Brain microvascular endothelial cell (primary cell): ENCODE results near the gene GNG13.

ENCODE experiments used
- DNase-seq: peaks from one replicate; pipeline ENCODE4 v3.0.0-alpha.2; 2020
- H3K27ac ChIP-seq: fragments of 250-450 bp; sonication (Bioruptor Pico); 2 replicates; pipeline ENCODE4 v1.5.1; 2020; ENCODE audit warnings: mild to moderate bottlenecking, moderate library complexity
- H3K27me3 ChIP-seq: fragments of 250-450 bp; sonication (Bioruptor Pico); replicated peaks from 2 replicates; pipeline ENCODE4 v1.5.1; 2020; ENCODE audit warnings: mild to moderate bottlenecking
- H3K36me3 ChIP-seq: fragments of 250-450 bp; sonication (Bioruptor Pico); replicated peaks from 2 replicates; pipeline ENCODE4 v1.5.1; 2020; ENCODE audit warnings: mild to moderate bottlenecking
- H3K4me3 ChIP-seq: 2 replicates; pipeline ENCODE4 v1.5.1; 2011; ENCODE audit warnings: low read depth, mild to moderate bottlenecking, control low read depth, low read length, moderate library complexity
- CTCF ChIP-seq: IDR thresholded peaks from 2 replicates; pipeline ENCODE4 v1.5.1; 2011; ENCODE audit warnings: low read depth, mild to moderate bottlenecking, moderate library complexity, low read length, control low read depth, inconsistent platforms; ENCODE audit errors: missing control alignments
- in situ Hi-C: cut with HindIII; loops from 2 replicates; pipeline ENCODE4 v1.10.0; 2017; ENCODE audit warnings: low sequenced_read_pairs, low pct_ligation_motif_present

Gene GNG13

GRCh38 chr16:833411-833810, 32.9 kb upstream of the GNG13 start:
- TF ChIP-seq CTCF = no peak
- H3K27ac ChIP-seq = no peak overlapping the region
- DNase-seq = no peak
- H3K36me3 ChIP-seq = no peaks in the 10 kb centered on the region
- no peak overlapping the region for H3K4me3 ChIP-seq
- in situ Hi-C loops = loop anchor here (25.0 kb wide), 1 partner anchor 154 kb away; the partner anchor contains the start of gene SOX8
- H3K27me3 ChIP-seq = no peaks in the 10 kb centered on the region

GRCh38 chr16:832652-833336, 32.3 kb upstream of the GNG13 start:
- Histone ChIP-seq H3K36me3 (no peaks in the 10 kb centered on the region), H3K27ac (no peak overlapping the region), H3K27me3 (no peaks in the 10 kb centered on the region), H3K4me3 (no peak overlapping the region)
- TF ChIP-seq CTCF = no peak
- in situ Hi-C loops = loop anchor here (25.0 kb wide), 1 partner anchor 155 kb away; the partner anchor contains the start of gene SOX8
- no peak for DNase-seq

GRCh38 chr16:831571-832413, 31.3 kb upstream of the GNG13 start:
- H3K4me3 ChIP-seq = no peak overlapping the region
- H3K36me3 ChIP-seq = no peaks in the 10 kb centered on the region
- no peak for TF ChIP-seq CTCF
- no peaks in the 10 kb centered on the region for H3K27me3 ChIP-seq
- DNase-seq = no peak
- in situ Hi-C loops = loop anchor here (25.0 kb wide), 1 partner anchor 156 kb away; the partner anchor contains the start of gene SOX8
- H3K27ac ChIP-seq = no peak overlapping the region

- no peak overlapping the region for H3K4me3 ChIP-seq
- TF ChIP-seq CTCF = no peak
- H3K36me3 ChIP-seq = no peaks in the 10 kb centered on the region
- no peak for DNase-seq
- peaks cover 2% of the 10 kb centered on the region for H3K27me3 ChIP-seq
- in situ Hi-C loops = loop anchor here (25.0 kb wide), 1 partner anchor 156 kb away; the partner anchor contains the start of gene SOX8
- no peak overlapping the region for H3K27ac ChIP-seq
Observed at GRCh38 chr16:830871-831570, 30.5 kb upstream of the GNG13 start.

GRCh38 chr16:830107-830870, 29.8 kb upstream of the GNG13 start:
- TF ChIP-seq CTCF = no peak
- no peak overlapping the region for H3K27ac ChIP-seq
- H3K4me3 ChIP-seq = no peak overlapping the region
- no peak for DNase-seq
- in situ Hi-C loops = loop anchor here (25.0 kb wide), 1 partner anchor 157 kb away; the partner anchor contains the start of gene SOX8
- H3K36me3 ChIP-seq = no peaks in the 10 kb centered on the region
- H3K27me3 ChIP-seq = peaks cover 9% of the 10 kb centered on the region
